AG10803 (cell line): ENCODE data around the gene KMT2C.

Experiments used
- DNase-seq: peaks from one replicate; pipeline ENCODE4 v3.0.0; 2010; ENCODE audit warnings: low read depth
- H3K4me3 ChIP-seq: 2 replicates; pipeline ENCODE4 v1.5.1; 2011; ENCODE audit warnings: mild to moderate bottlenecking, low read length, control low read depth
- TF ChIP-seq, protein P1 (sequence below): conservative IDR thresholded peaks from 2 replicates; pipeline ENCODE4 v1.5.1; 2011; ENCODE audit warnings: mild to moderate bottlenecking, low read length, control low read depth, inconsistent platforms

KMT2C gene

DNA sequence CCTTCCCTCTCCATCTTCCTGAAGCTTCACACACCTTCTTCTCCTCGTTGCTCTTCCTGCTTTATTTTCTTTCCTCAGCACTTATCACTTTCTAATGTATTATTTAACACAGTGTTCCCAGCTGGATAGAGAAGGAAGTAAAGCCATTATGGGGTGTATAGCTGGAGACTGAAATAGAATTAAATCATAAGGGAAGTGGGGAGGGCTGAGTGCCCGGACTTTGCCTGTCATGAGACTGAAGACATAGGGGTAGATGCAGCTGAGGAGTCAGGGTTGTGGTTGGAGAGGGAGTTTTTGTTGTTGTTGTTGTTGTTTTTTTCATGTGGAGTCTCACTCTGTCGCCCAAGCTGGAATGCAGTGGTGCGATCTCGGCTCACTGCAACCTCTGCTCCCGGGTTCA lies 345.1 kb downstream of the KMT2C start:
- TF ChIP-seq, protein P1, sequence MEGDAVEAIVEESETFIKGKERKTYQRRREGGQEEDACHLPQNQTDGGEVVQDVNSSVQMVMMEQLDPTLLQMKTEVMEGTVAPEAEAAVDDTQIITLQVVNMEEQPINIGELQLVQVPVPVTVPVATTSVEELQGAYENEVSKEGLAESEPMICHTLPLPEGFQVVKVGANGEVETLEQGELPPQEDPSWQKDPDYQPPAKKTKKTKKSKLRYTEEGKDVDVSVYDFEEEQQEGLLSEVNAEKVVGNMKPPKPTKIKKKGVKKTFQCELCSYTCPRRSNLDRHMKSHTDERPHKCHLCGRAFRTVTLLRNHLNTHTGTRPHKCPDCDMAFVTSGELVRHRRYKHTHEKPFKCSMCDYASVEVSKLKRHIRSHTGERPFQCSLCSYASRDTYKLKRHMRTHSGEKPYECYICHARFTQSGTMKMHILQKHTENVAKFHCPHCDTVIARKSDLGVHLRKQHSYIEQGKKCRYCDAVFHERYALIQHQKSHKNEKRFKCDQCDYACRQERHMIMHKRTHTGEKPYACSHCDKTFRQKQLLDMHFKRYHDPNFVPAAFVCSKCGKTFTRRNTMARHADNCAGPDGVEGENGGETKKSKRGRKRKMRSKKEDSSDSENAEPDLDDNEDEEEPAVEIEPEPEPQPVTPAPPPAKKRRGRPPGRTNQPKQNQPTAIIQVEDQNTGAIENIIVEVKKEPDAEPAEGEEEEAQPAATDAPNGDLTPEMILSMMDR = no peak
- no peak for DNase-seq

DNA sequence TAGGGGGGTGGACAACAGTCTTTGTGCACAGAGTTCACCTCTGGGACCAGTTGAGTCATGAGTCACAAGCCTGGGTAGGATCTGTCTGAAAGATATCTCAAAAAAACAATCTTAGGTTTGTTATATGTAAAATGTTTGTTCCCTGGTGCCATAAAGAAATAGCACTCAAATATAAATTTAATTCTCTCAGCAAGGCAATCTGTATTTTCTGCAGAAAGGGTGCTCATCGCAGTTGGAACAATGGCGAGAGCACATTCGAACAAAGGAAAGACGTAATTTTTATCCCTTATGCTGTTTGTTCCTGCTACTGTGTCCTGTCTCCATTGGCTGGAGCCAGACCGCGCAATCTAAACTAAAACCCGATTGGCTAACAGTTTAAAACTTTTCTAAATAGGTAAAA lies 346.6 kb downstream of the KMT2C start:
- TF ChIP-seq, protein P1 = no peak
- no peak for DNase-seq
- no peak overlapping the region for H3K4me3 ChIP-seq

More for the DNA sequence above, 345.1 kb downstream of the KMT2C start:
- H3K4me3 ChIP-seq = no peak overlapping the region

DNA sequence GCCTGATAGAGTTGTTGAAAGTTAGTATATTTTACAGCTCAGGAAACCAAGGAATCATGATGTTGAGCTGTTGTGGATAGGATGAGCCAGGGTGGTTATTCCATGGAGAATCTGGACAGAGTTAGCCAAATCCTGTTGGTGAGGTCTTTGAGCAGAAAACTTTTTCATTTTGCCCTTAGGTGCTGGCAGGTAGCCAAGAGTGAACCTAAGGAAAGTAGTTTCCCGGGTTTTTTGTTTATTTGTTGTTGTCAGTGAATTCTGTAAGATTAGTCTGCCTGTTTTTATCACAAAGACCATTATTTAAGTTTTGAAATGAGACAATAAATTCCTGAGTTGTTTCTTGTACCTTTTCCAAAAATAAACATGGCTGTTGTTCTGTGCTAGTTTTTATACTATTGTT lies 349.3 kb downstream of the KMT2C start:
- no peak for DNase-seq
- TF ChIP-seq, protein P1 = no peak
- H3K4me3 ChIP-seq = no peak overlapping the region

DNA sequence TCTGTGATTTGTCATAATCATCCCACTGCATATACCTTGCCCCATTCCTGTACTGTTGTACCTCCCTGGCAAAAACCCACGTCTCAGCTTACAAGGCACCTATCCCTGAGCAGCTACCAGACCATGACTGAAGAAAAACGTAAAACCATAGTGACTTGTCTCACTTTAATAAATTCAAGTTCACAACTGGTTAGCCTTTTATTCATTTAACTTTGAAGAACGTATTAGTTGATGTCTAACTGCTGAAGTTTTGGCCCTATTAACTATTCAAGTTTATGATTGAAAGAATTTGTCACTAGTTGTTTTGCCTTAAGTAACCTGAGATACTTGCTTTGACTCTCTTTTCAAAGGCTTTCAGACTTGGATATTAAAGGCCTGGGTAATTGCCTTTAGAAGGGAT lies 350.7 kb downstream of the KMT2C start:
- TF ChIP-seq, protein P1 = no peak
- no peak overlapping the region for H3K4me3 ChIP-seq
- DNase-seq = no peak
